ENCODE results near the gene STK32A.

STK32A gene

DNA sequence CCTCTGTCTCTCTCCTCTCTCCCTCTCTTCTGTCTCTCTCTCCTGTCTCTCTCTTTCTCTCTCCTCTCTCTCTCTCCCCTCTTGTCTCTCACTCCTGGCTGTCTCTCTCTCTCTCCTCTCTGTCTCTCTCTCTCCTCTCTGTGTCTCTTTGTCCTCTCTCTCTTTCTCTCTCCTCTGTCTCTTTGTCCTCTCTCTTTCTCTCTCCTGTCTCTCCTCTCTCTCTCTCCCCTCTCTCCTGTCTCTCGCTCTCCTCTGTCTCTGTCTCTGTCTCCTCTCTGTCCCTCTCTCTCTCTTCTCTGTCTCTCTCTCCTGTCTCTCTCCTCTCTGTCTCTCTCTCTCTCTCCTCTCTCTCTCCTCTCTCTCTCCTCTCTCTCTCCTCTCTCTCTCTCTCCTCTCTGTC is 25.0 kb downstream of the STK32A start:
- no peak for DNase-seq (ENCODE audit: low spot score)

DNA sequence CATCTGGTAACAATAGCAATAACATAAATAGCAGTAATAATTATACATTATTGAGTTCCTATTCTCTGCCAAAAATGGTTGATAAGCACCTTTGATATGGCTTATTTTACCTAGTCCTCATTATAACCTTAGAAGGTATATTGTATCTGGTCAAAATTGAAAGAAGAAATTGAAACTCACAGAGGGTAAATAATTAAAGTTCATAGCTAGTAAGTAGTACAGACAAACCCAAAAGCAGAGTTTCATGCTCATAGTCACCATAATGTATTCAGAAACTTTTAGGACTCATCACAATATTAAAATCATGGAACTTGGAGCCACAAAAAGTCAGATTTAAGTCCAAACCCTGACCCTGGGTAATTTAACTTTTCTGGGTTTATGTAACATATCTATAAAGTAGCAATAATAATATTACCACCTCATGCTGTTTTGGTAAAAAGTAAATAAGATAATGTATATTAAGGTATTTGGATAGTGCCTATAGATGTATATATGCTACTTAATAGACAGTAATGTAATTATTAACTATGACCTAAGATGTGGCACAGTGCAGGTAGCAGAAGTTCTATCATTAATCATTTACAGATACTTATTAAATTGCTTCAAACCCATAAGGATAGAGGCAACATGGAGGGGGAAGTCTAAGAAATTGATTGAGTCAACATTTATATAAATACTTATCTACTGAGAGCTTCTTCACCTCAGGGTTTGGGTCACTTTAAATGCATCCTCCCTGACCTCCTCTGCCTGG is 32.4 kb downstream of the STK32A start:
- DNase-seq (ENCODE audit: low spot score) = no peak

DNA sequence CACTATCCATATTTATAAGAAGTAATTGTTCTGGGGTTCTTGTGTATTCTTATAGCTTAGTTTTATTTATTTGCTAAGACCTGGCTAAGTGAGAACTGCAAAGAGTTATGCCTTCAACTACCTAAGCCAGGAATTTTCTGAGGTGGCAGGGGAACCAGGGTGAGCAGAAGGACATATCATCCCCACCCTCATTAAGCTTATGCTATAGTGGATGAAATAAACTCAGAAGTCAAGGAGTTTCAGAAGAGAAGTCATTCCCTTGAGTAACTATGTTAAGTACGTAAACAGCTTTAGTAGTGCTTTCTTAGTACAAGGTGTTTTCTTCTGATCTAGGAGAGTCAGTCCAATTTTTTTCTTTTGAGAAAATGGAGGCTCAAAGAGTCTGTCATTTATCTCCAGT is 41.7 kb downstream of the STK32A start:
- no peak for DNase-seq (ENCODE audit: low spot score)

DNA sequence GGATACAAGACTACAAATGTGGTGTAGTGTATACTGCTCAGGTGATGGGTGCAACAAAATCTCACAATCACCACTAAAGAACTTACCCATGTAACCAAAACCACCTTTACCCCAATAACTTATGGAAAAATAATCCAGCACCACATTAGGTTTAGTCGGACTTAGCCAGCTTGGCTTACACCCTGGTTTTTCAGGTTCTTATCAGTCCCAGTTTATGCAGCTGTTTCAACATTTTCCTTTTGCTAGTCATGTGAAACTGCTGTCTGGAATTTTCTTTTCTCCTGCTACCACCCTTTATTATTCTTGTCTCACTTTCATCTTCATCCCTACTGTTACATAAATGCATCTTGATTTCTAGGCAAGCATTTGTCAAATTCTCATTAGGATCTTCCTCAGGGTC is 51.5 kb downstream of the STK32A start:
- no peak for DNase-seq (ENCODE audit: low spot score)

DNA sequence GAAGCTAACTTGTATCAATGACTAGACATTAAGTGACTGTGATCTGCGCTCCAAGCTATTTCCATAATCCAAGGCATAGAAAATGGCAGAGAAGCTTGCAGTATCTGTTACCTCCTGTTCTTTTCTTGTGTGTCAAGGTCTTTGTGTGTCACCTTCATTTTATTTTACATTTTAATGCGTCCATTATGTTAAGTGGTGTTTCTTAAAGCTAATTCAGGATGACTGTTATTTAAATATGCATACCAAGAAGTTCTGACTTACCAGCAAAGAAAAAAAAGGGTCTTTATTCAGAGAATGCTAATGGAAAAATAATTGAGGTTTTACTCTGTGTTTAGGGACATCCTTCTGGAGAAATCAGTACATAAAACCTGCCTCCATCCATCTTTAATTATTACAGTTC is 52.3 kb downstream of the STK32A start:
- no peak for DNase-seq (ENCODE audit: low spot score)

DNA sequence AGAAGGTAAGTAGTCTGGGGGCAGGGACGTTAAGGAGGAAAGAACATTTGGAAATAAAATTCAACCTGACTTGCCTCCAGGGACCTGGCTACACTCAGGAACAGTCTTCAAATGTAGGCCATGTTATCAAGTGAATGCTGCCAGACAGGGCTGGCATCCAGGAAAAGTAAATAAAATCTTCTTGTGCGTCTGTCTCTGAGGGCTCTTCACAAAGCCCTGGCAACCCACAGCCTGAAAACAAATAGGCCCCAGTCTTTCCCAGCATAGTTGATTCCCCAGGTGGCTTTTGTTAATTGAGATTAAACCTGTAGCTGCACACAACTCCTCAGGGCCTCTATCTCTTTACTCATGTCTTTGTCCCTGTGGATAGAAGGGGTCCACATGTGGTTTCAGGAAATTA is 55.4 kb downstream of the STK32A start:
- no peak for DNase-seq (ENCODE audit: low spot score)

DNA sequence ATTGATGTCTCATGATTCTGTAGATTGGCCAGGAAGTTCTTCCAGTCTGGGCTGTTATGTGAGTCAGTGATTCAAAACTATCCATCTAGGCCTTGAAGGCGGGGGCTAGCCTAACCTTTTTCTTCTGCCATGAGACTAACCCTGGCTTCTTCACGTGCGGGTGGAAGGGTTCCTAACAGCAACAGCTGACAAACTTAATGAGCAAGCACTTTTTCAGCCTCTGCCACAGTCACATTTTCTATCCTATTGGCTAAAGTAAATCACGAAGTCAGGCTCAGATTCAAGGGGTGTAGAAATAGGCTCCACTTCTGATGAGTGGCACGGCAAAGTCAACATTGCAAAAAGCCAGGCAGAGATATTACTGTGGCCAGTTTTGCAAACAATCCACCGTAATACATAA is 68.4 kb downstream of the STK32A start:
- no peak for DNase-seq (ENCODE audit: low spot score)

DNA sequence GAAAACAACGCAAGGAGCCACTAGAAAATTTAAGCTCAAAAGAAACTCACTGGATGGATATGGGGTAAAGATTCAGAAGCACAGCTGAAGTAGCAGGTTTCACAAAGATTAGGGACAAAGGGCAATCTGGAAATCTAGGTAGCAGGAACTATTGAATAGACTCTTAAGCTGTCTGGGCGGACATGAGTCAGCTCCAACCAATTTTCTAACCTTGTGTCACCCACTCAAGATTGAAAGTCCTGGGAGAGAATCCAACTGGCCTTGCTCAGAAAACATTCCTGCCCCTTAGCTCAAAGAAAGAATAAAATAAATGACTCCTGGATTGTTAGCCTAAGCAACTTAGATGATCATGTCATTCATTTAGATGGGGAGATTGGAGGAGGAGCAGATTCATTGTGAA is 69.2 kb downstream of the STK32A start:
- DNase-seq (ENCODE audit: low spot score) = no peak

DNA sequence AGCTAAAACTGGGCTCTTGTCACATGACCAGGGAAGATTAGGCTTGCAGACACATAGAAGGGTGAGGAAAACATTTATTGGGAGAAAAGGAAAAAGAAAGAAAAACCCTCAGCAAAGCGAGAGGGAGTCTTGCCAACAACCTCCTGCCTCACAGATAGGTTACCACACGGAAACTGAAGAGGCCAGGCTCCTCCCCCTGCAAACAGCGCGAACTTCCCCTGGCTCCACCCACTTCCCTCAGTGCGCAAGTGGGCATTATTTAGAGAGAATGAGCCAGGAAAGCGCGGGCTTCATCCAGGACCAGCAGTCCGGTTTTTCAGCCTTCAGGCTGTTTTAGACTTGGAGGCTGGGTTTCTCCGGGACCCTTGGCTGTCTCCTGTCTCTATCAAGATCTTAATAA is 70.3 kb downstream of the STK32A start:
- no peak for DNase-seq (ENCODE audit: low spot score)

DNA sequence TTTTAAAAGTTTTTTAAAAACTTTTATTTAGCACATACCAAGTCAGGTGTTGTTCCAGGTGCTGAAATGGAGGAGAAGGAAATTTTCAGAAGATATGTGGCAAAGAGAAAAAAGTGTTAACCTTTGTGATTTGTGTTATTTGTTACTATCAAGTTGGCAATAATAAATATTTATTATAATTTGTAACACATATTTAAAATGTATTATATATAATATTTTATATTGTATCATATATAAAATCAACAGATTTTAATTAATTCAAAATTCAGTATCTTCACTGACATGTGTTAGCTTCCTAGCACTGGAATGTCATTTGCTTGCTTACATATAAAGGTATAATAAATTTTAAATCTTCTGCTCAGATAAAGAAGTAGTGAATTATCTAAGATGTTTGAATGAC is 71.5 kb downstream of the STK32A start:
- DNase-seq (ENCODE audit: low spot score) = no peak

DNA sequence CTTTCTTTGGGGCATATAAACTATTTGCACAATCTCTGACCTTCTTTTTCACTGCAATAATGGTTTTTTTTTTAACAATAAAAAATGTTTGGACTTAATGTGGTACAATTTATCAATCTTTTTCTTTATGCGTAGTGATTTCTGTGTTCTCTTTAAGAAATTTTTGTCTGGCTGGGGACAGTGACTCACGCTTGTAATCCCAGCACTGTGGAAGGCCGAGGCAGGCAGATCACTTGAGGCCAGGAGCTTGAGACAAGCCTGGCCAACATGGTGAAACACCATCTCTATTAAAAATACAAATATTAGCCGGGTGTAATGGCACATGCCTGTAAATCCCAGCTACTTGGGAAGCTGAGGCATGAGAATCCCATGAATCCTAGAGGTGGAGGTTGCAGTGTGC is 72.3 kb downstream of the STK32A start:
- DNase-seq (ENCODE audit: low spot score) = no peak

DNA sequence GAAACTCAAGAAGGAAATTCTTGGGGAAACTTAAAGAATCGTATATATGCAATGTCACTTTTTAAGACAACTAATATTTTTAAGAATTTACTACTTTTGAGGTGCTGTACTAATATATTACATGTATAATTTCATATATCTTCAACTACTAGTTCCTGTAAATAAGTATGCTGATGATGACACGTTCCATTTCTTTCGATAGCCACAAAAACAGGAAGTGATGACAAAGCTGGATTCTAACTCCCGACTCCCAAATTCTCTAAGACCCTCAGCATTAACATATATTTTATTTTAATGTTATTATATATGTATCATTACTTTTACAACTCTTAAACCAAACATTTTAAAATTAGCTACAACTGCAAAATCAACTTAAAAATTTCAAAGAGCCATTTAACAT is 74.8 kb downstream of the STK32A start:
- no peak for DNase-seq (ENCODE audit: low spot score)

DNA sequence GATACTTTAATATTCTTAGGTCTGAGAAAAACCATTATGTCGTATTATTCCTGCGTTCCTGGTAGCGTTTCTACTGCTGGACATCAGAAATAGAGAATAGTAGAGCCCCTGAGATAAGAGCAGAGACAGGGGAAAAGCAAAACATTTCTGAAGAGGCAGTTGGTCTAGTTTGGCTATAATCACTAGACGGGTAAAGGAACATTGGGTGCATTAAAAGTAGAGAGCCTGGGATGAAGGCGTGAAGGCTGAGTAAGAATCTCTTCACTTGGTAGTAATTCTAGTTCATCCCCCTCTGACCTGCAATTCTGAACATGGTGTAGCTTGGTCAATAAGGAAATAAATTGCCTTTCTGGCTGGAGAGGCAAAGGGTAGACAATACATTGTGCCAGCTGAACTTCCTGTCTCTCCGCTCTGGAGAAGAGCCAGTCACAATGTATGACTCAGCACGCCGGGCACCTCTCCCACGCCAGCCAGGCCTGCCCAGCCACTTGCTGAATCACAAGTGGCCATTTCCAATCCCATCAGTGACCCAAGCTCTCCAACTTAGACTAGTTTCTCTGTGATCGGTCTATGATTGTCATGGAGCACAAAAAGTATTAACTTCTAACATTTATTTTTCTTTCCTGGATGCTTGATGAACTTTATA is 75.4 kb downstream of the STK32A start:
- DNase-seq (ENCODE audit: low spot score) = no peak

DNA sequence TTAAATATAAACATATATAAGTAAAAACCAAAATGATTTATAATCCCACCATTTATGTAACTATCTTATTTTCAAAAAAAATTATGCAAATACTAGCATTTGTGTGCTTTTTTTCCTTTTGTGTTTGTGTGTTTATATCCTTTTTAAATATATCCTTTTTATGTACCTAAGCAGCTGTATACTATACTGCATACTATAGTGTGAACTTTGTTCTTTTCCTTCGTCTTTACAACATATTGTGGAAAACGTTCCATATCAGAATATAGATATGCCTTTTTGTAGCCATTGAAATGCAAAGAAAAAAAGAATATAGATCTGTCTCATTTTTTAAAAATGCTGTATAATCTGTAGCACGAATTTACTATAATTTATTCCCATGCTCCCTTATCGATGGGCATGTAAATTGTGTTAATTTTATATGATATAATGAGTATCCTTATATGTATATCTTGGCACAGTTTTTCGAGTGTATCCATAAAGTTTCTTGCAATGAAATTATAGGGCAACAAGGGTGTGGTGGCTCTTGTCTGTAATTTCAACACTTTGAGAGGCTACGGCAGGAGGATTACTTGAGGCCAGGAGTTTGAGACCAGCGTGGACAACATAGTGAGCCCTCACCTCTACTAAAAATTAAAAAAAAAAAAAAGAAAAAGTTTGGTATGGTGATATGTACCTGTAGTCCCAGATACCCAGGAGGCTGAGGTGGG is 83.3 kb downstream of the STK32A start:
- no peak for DNase-seq (ENCODE audit: low spot score)

DNA sequence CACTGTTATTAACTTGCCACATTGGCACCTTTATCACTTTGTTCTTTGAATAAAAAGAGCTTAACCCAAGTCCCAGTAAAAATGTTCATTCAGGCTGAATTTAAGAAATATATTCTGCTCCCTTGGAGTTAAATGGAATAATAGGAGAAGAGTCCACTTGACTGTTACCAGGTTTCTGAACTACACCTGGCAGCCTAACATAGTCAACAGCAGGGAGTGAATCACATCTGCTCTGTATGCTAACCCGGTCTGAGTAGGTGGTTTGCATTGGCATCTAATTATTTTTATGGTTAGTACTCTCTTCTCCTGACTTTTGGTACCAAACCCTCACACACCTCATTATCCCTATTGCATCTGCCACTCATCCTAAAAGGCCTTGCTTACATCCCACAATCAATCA is 86.7 kb downstream of the STK32A start:
- no peak for DNase-seq (ENCODE audit: low spot score)

DNA sequence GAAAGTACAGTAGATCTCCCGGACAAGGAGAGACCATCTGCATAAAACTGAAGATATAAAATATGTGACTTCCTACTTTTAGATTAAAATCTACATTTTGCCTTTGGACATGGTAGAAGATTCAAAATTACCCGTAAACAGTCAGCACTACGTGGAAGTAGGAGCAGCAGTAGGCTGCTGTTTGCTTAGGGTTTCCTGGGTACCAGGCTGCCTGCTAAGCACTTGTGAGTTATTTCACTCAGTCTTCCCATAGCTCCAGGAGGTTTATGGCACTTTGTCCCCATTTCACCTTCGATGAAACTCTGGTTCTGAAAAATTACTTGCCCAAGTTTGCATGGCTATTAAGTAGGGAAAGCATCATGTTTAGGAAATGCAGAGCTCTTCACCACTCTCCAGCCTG is 92.6 kb downstream of the STK32A start:
- no peak for DNase-seq (ENCODE audit: low spot score)

DNA sequence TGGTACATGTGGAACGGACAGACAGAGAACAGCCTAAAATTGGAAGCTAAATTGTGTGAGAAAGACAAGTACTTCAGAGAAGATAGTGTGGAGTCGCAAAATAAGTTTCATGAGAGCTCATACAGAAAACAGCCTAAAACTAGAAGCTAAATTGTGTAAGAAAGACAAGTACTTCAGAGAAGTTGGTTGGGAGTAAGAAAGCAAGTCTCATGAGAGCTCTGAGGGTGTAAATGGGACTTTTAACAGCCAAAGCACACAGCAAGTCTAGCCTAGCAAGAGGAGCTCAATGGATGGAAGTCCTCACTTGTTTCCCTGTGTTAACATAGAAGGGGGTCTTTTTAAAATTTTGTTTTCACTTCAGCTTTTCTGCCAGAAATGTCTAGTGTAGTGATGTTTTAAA is 93.1 kb downstream of the STK32A start:
- no peak for DNase-seq (ENCODE audit: low spot score)

DNA sequence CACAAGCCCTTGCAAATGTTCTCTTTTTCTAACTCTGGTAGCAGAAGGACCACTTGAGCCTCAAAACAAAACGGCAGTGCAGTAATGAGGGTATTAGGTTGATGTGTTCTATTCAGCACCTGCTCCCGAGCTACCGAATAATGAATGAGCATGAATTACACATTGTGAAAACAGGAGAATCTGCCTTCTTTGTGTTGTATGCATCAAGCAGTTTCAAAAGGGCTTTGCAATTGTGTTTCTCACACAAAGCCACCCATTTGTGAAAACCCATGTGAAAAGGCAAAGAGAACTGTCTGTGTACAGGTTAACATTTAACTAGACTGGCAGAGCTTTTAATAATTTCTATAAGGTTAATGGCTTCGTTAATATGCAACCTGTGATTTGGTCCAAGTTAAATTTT is 97.8 kb downstream of the STK32A start:
- DNase-seq (ENCODE audit: low spot score) = no peak

DNA sequence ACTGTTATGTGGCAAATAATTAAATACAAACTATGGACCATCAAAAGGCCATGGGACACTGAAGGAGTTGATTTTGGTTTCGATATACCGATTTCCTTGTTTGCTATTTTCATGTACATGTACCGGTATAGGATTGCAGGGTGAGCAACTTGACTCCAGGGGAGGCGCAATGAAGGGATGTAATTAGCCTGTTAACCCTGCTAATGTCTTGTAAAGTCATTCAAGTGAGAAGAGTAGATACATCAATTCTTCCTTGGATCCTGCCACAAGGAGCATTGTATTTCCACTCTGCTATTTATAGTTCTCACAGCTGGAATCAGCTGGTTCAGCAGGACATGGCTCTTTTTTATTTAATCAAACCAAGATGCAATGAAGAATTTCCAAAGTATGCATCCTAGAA is 102.0 kb downstream of the STK32A start:
- no peak for DNase-seq (ENCODE audit: low spot score)

DNA sequence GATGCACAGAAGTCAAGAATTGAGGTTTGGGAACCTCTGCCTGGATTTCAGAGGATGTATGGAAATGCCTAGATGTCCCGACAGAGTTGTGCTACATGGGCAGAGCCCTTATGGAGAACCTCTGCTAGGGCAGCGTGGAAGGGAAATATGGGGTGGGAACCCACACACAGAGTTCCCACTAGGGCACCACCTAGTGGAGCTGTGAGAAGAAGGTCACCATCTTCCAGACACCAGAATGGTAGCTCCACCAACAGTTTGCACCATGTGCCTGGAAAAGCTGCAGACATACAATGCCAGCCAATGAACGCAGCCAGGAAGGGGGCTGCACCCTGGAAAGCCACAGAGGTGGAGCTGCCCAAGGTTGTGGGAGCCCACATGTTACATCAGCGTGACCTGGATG is 104.5 kb downstream of the STK32A start:
- DNase-seq (ENCODE audit: low spot score) = no peak

DNA sequence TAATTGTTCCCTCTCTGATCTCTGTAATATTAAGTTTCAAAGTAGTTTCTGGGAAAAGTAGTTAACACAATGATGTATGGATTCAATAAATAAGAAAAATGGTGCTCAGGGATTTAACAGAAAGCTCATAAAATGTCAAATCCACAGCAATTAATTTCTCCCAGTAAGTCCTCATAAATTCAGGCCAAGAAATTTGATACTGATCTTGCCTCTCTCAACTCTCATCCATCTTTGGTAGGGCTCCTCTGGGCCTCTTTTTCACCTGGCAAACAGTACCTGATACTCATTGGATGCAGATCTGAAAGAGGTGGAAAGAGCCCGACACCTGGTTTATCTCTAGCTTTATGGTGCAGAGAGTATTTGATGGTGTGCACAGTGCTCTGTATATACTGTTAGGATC is 106.1 kb downstream of the STK32A start:
- no peak for DNase-seq (ENCODE audit: low spot score)

DNA sequence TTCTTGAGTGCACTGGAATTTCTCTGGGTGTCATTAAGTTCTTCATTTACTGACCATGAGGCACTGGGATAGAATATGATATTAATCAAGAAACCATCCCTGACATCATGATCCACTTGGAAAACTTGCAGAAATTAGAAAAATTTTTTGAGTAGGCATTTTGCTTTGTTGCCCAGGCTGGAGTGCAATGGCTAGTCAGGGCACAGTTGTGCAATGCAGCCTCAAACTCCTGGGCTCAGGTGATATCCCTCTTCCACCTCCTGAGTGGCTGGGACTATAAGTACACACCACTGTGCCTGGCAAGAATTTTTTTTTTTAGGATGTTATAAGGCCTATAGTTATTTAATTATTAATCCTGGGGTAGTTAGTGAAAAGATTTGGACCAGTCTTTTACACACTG is 106.5 kb downstream of the STK32A start:
- no peak for DNase-seq (ENCODE audit: low spot score)

DNA sequence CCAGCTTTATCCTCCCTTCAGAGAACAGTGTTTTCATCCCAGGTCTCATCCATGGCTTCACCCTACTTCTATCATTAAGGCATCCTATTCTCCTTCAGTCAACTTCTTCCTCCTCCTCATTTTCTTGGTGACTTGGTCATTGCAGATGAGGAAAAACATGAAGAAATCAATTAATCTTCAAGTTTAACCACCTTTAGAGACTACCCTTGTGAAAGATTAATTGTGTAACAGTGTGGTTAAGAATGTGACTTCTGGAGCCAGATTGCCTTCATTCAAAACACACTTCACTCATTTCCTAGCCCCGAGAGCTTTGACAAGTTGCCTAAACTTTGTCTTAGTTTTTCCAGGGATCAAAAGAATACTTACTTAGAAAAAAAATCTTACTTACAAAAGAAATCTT is 110.0 kb downstream of the STK32A start:
- no peak for DNase-seq (ENCODE audit: low spot score)

Data from CD4-positive, alpha-beta T cell treated with Interleukin-15 for 4 hours (primary cell).